Ovary (tissue), 9 donors: ENCODE results near the gene TMUB1. TPM values are rescaled to one million over a fixed set of nuclear protein-coding genes. Genes with fewer than 3 reads are reported as not detected.

Experiments used
- DNase-seq, 5 donors: peaks; one replicate each; pipeline ENCODE4 v3.0.0-alpha.2; 2019 to 2020
- H3K27ac ChIP-seq, 2 donors: fragments of 200-600 bp; one replicate each; pipeline versions ENCODE4 v1.5.1 to v1.8.0; 2019 to 2022
- H3K27me3 ChIP-seq: fragments of 200-600 bp; one replicate; pipeline ENCODE4 v1.8.0; 2022
- H3K36me3 ChIP-seq: fragments of 200-600 bp; sonication (generic); one replicate; pipeline ENCODE4 v1.5.1; 2019
- H3K4me1 ChIP-seq: one replicate; pipeline ENCODE4 v1.8.1; 2013; ENCODE audit warnings: mild to moderate bottlenecking, moderate library complexity; ENCODE audit not compliant: insufficient read depth
- H3K4me3 ChIP-seq: fragments of 200-600 bp; sonication (generic); one replicate; pipeline ENCODE4 v1.5.1; 2017
- H3K9me3 ChIP-seq, 2 donors: fragments of 200-600 bp in 1 of 2; sonication (generic) in 1 of 2; one replicate each; pipeline versions ENCODE4 v1.5.1 to v1.8.1; 2013 to 2019; ENCODE audit warnings: mild to moderate bottlenecking in 1 of 2, moderate library complexity in 1 of 2
- EP300 ChIP-seq: sonication (generic); formaldehyde crosslinking; IDR thresholded peaks from one replicate; pipeline ENCODE4 v1.6.1; 2017; ENCODE audit warnings: antibody characterized with exemption
- POLR2A ChIP-seq: fragments of 450-650 bp; IDR thresholded peaks from one replicate; pipeline ENCODE4 v1.6.1; 2017; ENCODE audit warnings: antibody characterized with exemption, mild to moderate bottlenecking, moderate library complexity
- WGBS, 3 donors: extraction: QIAGEN DNeasy Blood & Tissue Kit in 1 of 3; methylation state at CpG; one replicate each; pipeline versions ENCODE4 v1.1.5 to v1.1.7; 2013 to 2017; 5-methylcytosine and 5-hydroxymethylcytosine counted together
- intact Hi-C, 4 donors: fragments of 100-400 bp; cut with DNase I; formaldehyde crosslinking; loops; one replicate each; pipeline versions ENCODE4 v1.11.0 to v1.15.1; 2022 to 2023
- polyA plus RNA-seq, 2 donors: library from polyadenylated mRNA; stranded (reverse); fragments of 200-250 nt in 1 of 2; fragments of 350-450 nt in 1 of 2; fragmentation: Illumina TruSeq in 1 of 2; extraction: RNeasy Lipid Tissue Mini Kit (QIAGEN cat#74804) in 1 of 2; gene quantifications; one replicate each; pipeline ENCODE4 v1.2.3, GENCODE V29; 2013 to 2014
- total RNA-seq, 7 donors: library from RNA; depleted of rRNA in 2 of 7; stranded (reverse); fragments of >200 nt in 2 of 7; fragmentation: NEBNext Ultra II Directional in 3 of 7; extraction: Animal tissue kit (Norgen Biotek cat#: 25700) in 3 of 7; gene quantifications; one replicate each; pipeline versions ENCODE4 v1.1.0 to v1.2.4, GENCODE V29; 2016 to 2023
- TF ChIP-seq, protein P1 (sequence below), 3 donors: fragments of 450-650 bp in 2 of 3; fragments of 200-600 bp in 1 of 3; IDR thresholded peaks; one replicate each; pipeline versions ENCODE4 v1.5.1 to v1.8.0; 2016 to 2022; ENCODE audit warnings: antibody characterized with exemption in 3 of 3, mild to moderate bottlenecking in 1 of 3
- donor health status: DM: no; HTN: no; CAD: no; lungs with moderate emphysema.
- donor health status: DM: no; HTN: no; CAD: no.
- donor health status: Bipolar disorder and iron deficiency.
- donor health status: DM: yes; HTN: yes; CAD: no.
- donor health status: DM: no; HTN: no; CAD: no.
- donor health status: DM: yes; HTN: yes; CAD: no.

TMUB1 gene
- total and polyA plus RNA-seq, 9 donors: 1.9 to 40.3 (median 28.8) TPM

DNA sequence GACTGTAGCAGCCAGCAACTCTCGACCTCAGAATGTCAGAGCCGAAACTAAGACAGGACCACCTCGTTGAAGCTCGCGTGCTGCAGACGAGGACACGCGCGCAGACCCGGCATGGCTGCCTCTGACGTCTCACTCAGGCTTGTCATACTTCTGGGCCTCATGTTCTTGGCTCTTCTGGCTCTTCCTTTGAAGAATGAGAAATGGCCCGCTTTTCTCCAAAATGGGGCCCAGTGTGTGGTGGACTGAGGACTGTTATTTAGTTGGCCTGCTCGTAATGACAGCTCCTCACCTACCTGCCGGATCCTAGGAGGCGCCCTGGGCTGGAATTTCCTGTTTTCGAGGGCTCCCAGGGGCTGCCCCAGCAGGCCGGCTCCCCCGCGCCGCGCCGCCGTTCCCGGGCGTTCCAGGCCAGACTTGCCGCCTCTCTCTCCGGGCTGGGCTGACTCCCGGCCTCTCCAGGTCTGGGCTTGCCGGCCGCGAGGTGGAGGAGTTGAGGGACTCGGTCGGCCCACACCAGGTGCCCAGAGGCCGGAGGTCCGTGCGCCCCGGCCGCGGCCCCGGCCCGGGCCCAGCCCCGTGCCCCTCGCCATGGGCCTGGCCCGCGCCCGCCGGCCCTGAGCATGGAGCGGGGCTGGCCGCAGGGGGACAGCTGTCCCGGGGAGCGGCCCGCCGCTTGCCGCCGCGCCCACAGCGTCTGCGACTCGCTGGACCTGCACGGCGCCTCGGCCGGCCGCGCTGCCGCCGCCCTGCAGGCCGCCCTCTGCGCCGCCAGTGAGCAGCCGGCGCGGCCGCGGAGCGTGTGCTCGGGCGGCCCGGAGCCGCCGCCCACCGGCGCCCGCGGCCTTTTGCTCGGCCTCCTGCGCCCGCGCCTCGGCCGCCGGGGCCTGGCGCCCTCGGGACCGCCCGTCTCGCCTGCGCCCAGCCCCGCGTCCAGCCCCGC lies 31.1 kb upstream of the TMUB1 start:
- intact Hi-C loops: loop anchor here in 3 of 4 donors (5.0 to 10.0 kb wide), 5 partner anchors 77 to 217 kb away; no protein-coding TSS in a partner anchor

DNA sequence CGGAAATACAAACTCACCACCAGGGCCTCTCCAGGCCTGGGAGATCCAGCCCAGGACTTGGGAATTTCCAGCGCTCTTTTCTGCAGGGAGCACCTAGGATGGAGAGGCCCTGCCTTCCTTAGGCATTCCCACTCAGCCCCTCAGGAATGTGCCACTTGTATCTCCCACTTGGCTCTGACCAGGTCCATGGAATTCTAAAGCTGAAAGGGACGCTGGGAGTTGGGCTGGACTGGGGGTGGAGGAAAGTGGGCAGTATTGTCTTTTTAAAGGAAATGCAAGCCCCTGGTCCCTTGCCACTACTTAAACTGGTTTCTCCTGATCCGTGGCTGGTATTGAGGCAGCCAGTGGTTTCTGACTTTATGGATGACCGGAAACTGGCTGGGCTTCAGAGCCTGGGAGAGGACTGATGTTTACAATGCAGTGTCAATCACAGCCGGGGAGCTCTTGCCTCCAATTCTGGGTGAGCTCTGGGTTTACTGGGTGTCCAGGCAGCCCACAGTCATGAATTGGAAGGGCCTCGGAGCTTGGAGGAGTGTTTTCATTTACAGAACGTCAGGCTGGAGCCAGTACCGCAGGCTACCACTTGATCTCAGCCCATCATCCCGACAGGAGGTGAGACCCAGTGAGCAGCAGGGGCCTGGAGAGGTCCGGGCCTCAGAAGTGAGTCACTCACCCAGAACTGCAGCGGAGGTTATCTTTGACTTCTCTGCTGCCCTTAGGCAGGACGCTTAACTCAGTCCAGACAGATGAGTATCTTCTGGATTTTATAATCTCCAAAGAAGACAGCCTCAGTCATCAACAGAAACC lies 30.3 kb upstream of the TMUB1 start:
- intact Hi-C loops: loop anchor here in 3 of 4 donors (5.0 to 10.0 kb wide), 5 partner anchors 76 to 216 kb away; no protein-coding TSS in a partner anchor
- Histone ChIP-seq H3K27me3 (no peaks in the 10 kb centered on the region), H3K9me3 (no peaks in the 10 kb centered on the region), H3K4me1 (peaks cover 7% of the 10 kb centered on the region), H3K4me3 (no peak overlapping the region), H3K27ac (no peak overlapping the region), H3K36me3 (no peaks in the 10 kb centered on the region)
- 78 to 84% (median 80%) methylated on average over 13 of the region's 13 CpGs for WGBS, 3 donors
- TF ChIP-seq EP300: no peak
- TF ChIP-seq, protein P1, sequence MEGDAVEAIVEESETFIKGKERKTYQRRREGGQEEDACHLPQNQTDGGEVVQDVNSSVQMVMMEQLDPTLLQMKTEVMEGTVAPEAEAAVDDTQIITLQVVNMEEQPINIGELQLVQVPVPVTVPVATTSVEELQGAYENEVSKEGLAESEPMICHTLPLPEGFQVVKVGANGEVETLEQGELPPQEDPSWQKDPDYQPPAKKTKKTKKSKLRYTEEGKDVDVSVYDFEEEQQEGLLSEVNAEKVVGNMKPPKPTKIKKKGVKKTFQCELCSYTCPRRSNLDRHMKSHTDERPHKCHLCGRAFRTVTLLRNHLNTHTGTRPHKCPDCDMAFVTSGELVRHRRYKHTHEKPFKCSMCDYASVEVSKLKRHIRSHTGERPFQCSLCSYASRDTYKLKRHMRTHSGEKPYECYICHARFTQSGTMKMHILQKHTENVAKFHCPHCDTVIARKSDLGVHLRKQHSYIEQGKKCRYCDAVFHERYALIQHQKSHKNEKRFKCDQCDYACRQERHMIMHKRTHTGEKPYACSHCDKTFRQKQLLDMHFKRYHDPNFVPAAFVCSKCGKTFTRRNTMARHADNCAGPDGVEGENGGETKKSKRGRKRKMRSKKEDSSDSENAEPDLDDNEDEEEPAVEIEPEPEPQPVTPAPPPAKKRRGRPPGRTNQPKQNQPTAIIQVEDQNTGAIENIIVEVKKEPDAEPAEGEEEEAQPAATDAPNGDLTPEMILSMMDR (IDR thresholded peaks at IDR 0.05): no peak
- TF ChIP-seq POLR2A: no peak
- DNase-seq: no peak

More for the DNA sequence above, 31.1 kb upstream of the TMUB1 start:
- no peaks in the 10 kb centered on the region for H3K27me3 ChIP-seq
- no peak overlapping the region for H3K27ac ChIP-seq
- TF ChIP-seq, protein P1 (IDR thresholded peaks at IDR 0.05): no peak
- TF ChIP-seq POLR2A (no peak), EP300 (no peak)
- H3K36me3 ChIP-seq: no peaks in the 10 kb centered on the region
- H3K4me1 ChIP-seq: peaks cover 3% of the 10 kb centered on the region
- DNase-seq: no peak
- no peaks in the 10 kb centered on the region for H3K9me3 ChIP-seq
- no peak overlapping the region for H3K4me3 ChIP-seq
- WGBS, 3 donors: 28 to 39% (median 29%) methylated on average over 70 to 101 of the region's 101 CpGs

GRCh38 chr7:151110941-151111645 lies 27.8 kb upstream of the TMUB1 start:
- H3K4me3 ChIP-seq: no peak overlapping the region
- H3K4me1 ChIP-seq: peaks cover 7% of the 10 kb centered on the region
- H3K9me3 ChIP-seq: no peaks in the 10 kb centered on the region
- intact Hi-C loops: loop anchor here in 3 of 4 donors (5.0 to 10.0 kb wide), 5 partner anchors 74 to 214 kb away; no protein-coding TSS in a partner anchor
- H3K36me3 ChIP-seq: no peaks in the 10 kb centered on the region
- no peaks in the 10 kb centered on the region for H3K27me3 ChIP-seq
- TF ChIP-seq, protein P1 (IDR thresholded peaks at IDR 0.05): peak; percentile 80 to 90 (median 88)
- no peak for TF ChIP-seq POLR2A
- 42 to 44% (median 42%) methylated on average over 19 to 20 of the region's 20 CpGs for WGBS, 3 donors
- DNase-seq: peak; percentile 71 to 84 (median 83)
- no peak overlapping the region for H3K27ac ChIP-seq
